ENCODE measurements around the gene SPDYE1.

The SPDYE1 gene

GRCh38 chr7:44057181-44057848 lies 59.6 kb downstream of the SPDYE1 start:
- no peak for DNase-seq
- TF ChIP-seq GATA1 (IDR thresholded peaks at IDR 0.05; ENCODE audit: low read depth, low read length) = no peak
- TF ChIP-seq POLR2A (IDR thresholded peaks at IDR 0.05; ENCODE audit: low read length) = no peak

GRCh38 chr7:44057849-44058758 lies 60.4 kb downstream of the SPDYE1 start:
- TF ChIP-seq GATA1 (IDR thresholded peaks at IDR 0.05; ENCODE audit: low read depth, low read length) = no peak
- no peak for TF ChIP-seq POLR2A (IDR thresholded peaks at IDR 0.05; ENCODE audit: low read length)
- DNase-seq = no peak

GRCh38 chr7:44058759-44059218 lies 61.1 kb downstream of the SPDYE1 start:
- DNase-seq = no peak
- TF ChIP-seq POLR2A (IDR thresholded peaks at IDR 0.05; ENCODE audit: low read length) (no peak), GATA1 (IDR thresholded peaks at IDR 0.05; ENCODE audit: low read depth, low read length) (no peak)

GRCh38 chr7:44059219-44060090 lies 61.8 kb downstream of the SPDYE1 start:
- DNase-seq = no peak
- TF ChIP-seq GATA1 (IDR thresholded peaks at IDR 0.05; ENCODE audit: low read depth, low read length) = no peak
- no peak for TF ChIP-seq POLR2A (IDR thresholded peaks at IDR 0.05; ENCODE audit: low read length)
